Activated T-cell treated with anti-CD3 and anti-CD28 coated beads, Interleukin-2, amount 50 U/mL, for 48 hours (primary cell): ENCODE data around the gene C10orf67.
"Not testable (repeated sequence)": the region's sequence is repeated elsewhere in the genome, so short reads cannot be mapped to it uniquely, and the experiment has no call there.

ENCODE experiments used
- DNase-seq, 2 experiments: peaks; one replicate each; pipeline ENCODE4 v3.0.0-alpha.2; 2020

C10orf67 gene

DNA sequence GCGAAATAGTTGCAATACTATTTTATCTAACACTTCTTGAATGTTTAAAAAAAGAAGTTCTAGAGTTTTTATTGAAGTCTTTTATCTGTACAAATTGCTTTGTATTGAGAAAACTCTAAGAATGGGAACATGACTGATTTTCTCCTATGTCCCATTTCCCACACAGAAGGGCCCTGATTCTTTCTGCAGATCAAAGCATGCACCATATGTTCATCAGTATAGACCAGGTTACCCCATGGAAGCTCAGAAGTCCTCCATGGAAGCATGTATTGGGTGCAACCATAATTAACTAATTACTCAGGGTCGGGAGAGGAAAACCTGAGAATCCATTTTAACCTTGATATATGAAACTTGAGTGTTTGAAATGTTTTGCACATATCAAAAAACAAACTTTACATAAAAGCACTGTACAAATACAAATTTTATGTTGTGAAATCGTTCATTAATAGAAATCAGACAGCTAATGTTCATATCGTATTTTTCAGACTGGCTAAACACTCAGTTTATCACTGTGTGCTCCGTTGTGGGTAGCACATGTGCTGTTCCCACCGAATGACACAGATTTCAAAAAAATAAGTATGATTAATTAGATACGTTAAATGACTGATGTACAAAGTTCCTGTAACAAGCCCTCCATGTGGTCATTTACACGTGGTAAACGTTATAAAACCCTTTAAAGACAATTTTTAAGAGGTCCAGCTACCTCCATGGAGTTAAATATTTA, 81.0 kb downstream of the C10orf67 start:
- no peak for DNase-seq

DNA sequence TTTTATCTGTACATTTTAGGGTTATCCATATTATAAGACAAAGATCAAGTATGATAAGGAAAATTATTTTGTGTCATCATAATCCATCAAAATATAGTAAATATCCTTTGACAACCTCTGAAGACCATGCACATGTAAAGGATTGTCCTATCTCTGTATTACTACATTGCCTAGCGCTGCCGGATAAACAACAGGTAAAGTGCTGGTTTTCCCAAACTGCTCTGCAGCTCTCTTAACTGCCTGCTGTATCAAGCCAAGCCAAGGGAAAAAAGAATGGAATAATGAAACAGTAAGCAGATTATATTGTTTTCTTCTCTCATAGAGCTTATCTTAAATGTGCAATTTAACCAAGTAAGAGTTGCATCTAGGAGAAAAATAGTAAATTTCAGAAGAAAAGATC, 81.7 kb downstream of the C10orf67 start:
- no peak for DNase-seq

DNA sequence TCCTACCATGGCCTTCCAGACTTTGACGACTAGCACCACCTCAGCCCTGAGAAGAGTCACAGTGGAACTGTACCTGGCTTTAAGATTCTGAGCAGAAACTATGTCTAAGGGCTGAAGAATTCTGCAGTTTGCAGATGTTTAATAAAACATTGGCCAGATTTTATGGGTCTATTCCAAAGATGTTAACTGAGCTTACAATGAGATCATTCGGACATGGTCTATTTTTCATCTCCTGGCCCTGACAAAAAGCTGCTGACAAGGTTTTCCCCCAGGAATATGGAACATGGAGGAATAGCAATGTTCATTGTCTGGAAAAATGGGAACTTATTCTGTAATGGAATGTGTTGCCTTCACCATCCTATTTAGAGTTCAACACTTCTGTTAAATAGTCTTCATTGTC, 86.1 kb downstream of the C10orf67 start:
- DNase-seq = no peak

DNA sequence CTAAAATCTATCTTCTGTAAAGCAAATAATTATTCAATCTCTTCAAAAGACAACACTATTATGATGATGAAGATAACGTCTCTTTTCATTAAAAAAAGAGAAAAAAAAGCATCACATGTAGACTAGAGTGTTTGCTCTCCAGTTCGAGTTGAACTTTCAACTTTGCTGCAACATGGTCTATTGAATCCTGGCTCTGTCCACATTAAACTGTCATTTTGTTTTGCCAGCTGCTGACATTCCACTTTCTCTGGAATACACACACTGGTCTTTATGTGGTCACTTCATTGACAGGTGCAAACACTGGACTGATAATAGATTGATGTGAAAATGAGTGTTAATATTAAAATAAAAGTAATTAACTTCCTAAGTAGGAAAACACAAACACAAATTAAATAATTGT, 90.8 kb downstream of the C10orf67 start:
- DNase-seq = no peak

DNA sequence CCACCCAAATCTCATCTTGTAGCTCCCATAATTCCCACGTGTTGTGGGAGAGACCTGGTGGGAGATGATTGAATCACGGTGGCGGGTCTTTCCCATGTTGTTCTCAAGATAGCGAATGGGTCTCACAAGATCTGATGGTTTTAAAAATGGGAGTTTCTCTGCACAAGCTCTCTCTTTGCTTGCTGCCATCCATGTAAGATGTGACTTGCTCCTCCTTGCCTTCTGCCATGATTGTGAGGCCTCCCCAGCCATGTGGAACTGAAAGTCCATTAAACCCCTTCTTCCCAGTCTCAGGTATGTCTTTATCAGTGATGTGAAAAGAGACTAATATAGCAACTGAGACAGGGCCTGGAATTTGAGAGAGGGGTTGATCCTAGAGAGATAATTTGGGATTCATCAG, 91.7 kb downstream of the C10orf67 start:
- not testable (repeated sequence) for DNase-seq

DNA sequence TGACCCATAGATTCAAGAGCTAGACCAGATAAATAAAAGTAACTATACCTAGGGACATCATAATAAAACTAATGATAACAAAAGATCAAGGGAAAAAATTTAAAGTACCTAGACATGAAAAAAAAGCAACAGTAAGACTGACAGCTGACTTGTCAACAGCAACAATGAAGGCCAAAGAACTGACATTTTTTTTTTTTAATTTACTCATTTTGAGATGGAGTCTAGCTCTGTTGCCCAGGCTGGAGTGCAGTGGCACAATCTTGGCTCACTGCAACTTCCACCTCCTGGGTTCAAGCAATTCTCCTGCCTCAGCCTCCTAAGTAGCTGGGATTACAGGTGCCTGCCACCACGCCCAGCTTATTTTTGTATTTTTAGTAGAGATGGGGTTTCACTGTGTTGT, 102.8 kb downstream of the C10orf67 start:
- not testable (repeated sequence) for DNase-seq

DNA sequence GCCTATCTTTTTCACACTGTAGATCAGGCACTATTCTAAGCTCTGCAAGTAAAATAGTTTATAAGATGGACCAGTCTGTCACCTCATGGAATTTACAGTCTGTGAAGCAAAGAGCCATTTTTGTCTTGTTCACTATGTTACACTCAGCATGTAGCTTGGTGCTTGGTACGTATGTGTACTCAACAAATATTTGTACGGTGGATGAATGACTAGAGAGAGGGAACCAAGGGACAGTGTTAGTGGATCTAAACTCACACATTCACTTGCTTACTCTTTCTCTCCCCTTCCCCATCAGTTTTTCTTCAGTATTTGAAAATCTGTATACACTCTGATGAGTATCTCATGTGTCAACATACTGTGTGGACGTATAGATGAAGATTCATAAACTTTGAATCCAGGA, 106.6 kb downstream of the C10orf67 start:
- DNase-seq = no peak

DNA sequence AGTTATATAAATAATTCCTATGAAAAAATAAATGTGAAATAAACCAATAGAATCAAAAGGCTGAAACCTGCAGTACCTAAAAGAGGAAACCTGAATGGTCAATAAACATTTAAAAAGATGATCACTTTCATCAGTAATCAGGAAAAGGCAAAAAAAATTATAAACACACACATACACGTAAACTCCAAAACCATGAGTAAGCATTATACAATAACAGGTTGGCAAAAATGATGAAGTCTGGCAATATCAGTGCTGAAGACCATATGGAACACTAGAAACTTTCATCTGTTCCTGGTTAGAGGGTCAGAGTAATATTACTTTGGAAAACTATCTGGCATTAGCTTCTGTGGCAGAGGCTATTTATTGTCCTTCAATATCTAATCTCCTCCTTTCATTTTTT, 114.0 kb downstream of the C10orf67 start:
- DNase-seq = no peak

DNA sequence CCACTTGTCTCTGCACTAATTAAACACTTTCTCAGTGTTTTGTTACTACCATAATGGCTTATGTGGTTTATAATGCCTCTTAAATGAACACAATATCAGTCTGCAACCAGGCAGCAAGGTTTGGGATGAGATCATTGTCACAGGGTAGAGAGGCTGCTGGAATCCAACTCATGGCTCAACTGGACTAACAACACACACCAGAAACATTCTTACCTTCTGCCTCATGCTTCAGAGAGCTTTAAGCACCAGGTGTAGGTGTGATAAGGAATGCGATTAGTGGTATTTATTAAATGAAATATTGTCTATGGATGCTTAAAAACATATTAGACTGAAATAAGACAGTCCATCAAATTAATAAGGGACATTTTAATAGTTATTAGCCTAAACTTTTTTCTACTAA, 127.1 kb downstream of the C10orf67 start:
- no peak for DNase-seq

DNA sequence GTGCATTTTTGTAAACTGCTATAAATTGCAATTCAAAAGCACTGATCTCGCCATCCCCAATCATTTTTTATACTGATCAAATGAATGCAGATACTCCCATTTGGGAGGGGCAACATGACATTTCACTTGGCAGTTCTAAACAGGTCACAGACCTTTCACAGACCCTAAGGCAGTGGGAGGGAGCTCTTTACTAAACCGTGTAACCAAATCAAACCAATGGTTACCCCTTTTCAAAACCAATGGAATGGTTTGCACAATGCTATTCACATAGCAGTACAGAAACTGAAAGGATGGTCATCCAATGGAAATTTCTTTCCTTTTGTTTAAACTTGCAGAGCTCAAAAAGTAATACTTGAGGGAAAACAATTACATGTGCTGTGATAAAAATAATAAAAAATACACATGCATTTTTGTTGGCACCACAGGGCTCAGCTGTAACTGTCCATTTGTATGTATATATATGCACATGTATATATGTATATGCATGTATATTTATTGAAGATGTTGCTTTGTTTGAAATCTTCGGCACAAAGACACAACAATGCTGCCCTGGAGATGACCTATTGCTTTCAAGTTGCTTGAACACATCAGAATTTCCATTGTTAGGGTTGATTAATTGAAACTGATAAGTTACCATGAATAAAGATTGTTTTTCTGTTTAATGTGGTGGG, 138.5 kb downstream of the C10orf67 start:
- no peak for DNase-seq

DNA sequence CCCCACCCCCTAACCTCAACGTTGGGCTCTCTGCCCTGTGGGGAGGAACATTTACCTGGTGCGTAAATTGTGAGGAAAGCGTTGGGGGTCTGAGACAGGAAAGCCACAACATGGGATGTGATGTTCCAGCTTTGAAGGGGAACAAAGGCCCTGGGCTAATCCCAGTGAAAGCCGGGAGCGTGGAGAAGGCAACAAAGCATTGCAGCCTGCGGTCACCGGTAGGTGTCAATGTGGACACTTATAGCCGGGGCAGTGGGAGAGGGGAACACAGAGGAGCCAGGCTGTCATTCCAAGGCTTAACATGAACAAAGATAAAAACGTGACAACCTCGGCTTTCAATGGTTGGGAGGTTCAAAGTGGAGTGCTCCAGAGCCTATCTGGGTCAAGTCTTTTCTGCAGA, 139.8 kb downstream of the C10orf67 start:
- no peak for DNase-seq

DNA sequence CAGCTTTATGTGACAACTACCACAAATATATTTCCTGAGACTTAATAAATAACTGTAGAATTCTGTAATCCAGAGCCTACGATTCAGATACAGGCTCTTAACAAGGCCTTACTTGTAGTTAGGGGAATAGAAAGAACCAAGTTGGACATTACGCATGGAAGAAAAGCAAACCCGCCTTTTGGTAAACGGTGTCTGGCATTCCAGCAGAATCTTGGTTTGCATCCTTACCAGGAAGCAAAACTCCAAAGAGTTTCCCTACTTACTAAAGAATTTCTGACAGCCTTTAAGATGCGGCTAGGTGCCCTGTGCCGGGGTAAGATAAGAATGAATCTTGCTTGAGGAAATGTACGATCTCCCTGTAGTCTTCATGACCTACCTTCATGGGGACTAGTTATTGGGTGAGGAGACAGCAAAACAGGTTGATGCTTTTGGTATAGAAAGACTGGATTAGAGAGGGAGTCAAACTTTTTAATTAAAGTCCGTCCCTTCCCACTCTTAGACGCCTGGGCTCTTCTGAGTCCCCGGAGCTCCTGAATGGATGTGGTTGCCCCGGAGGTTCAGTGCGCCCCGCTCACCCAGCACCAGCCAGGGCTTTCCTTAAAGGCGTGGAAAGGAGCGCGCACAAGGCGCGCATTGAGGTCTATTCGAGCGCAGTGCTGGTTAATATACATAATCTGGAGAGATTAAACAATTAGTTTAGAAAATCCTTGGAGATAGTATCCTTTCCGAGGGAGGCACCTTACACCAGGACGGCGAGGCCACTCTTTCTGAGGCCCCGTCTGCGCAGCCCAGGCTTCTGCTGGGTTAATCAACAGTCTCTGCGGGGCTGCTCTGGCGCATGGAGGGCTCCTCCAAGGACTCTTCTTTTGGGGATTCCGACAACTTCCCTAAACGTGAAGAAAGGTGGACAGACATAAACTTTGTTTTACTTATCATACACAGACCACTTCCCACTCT, 140.9 kb downstream of the C10orf67 start:
- DNase-seq = no peak

DNA sequence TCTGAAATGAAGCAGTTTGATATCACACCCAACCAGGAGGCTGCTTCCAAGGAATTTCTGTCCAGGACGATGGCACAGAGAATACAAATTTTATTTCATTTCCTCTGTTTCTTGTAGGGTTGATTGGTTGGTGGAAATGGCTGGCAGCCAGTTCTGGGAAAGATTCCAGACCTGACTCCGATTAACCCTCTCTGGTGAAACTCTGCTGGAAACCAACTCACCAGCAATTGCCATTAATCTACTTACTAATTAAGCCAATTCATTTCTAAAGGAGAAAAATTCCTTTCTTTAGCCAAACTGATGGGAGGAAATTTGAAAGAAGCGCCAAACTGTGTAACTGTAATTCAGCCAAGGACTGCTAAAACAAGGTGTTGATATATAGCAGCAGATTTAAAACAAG, 141.8 kb downstream of the C10orf67 start:
- DNase-seq = no peak

DNA sequence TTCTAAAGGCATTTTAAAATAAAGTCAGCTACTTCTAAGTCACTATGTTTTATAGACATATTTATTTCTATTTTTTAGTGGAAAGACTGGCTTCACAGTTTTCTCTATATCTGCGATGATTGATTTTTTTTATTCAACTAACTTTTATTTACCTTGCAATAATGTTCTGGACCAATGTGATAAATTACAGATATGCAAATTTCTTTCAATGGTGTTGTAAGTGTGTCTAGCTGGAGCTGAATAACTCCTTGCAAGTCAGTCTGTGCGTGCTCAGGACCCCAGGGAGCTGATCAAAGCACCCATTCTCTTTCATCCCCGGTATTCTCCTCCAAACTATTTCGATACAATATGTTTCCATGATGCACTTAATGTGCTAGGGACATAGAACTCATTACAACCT, 142.8 kb downstream of the C10orf67 start:
- DNase-seq = no peak

DNA sequence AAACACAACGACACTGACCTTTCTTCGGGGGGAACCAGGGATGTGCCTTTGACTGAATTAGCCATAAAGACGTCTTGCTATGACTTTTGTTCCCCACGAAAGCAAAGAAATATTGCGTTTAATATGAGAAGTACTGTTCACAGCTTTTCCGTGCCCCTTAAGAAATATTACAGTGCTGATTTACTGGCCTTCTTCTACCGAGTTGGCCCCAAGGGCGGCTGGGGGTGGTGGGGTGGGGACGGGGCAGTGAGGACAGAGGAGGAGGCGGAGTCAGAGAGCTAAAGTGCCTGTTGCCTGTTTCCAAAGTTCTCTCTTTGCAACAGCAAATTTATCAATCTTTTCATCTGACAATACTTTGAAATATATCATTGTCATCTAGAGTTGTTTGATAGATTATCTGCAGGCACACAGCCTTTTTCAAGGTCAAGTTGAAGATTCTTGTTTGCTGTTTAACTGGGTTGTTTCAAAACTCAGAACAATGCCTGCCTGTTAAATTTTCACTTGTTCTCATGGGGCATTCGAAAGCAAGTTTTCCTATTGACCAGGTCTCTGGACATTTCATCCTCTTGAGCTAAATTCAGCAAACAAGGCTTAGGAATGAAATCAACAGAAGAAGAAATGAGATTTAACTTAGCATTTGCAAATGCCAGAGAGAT, 143.5 kb downstream of the C10orf67 start:
- no peak for DNase-seq

DNA sequence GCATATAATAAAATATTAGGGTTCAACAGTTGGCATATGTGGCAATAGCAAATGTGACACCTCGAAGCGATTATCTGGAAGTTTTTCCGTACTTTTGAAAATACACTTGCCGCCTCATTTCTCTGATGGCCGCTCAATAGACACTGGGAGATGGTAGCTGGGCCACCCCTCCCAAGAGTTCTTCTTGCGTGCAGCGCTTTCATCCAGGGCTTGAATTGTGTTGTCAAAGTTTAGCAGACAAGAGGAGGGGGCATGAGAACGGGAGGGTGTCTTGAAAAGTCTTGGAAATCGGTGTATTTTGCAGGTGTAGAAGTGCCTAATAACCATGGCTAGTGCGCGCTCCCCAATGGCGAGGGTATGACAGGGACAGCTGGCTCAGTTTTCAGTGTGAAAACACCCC, 144.0 kb downstream of the C10orf67 start:
- DNase-seq = no peak

DNA sequence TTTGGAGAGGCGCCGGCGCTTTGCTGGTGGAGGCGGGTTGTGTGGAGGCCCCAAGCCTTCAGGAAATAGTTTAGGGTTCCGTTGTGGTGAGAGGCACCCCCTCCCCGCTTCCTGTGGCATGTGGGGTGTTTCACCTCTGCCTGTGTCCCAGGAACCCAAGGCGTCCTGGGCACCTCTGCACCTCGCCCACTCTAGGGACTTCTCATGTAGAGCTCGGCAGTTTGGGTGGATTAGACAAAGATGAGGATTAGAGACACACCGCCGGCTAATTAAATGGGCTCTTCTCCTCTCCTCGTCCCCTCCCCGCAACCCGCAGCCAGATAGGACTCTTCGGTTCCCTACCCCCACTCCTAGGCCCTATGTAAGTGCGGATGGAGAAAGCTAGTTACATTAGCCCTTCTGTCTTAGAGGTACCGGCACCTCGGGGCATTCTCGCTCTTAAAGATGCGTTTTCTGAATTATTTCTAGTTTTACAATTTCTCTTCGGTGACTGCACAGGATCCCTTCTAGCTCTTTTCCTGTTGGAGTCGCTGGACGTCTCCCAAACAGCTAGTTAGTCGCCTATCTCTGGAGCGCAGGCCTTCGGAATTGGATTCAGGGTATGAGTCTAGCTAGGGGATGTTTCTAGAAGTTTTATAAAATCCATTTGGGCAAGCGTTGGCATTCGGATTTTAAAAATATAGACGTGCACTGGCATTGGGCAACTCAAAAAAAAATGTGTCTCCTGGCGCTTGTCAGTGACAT, 144.7 kb downstream of the C10orf67 start:
- no peak for DNase-seq

DNA sequence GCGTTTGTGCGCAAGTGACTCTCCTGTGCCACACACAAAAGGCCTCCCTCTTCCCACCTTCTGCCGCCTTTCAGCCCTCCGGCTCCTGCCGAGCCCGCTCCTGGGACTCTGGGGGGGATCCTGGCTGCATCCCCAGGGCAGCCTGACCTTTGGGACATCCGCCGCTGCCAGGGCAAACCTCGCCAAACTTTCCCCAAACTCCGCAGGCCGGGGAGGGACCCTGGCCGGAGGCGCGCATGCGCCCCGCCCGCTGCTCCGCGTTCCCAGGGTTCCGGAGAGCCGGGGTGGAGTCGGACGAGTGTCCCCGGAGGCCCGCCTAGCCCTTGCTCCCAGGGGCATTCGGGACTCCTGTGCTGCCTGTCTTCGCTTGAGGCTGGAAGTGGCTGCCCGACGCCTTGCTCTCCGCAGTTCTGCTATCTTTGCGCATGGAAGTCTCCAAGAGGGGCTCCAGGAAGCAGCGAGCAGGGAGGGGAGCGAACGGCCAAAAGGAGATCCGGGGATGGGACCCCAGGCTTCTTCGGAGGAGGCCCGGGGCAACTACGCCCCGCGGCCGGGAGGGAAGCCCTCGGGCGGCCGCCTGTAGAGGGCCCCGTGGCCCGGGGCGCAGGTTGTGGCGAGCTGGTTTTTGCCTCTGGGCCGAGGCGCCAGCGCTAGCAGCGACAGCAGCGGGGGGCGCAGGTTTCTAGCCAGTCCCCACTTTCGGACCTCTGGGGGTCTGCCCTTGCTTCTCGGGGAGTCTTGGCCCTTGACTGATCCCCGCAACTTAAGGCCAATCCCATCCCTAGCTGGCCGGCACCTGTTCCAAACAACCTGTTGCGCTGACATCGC, 145.4 kb downstream of the C10orf67 start:
- DNase-seq = no peak

DNA sequence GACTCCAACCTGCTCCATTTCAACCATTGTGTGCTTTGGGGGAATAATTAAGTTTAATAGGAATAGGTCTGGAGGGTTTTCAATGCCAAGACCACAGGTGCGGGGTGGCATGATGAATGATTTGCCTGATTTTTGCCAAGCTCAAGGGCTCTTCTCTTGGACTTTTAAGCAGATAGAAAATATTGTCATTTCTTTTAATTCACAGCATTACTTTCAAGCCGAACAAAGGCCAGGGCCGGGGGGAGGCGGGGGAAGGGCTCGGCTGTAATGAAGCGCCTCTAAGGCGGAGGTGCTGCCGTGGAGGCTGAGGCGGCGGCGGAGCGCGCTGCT, 146.0 kb downstream of the C10orf67 start:
- DNase-seq = no peak

DNA sequence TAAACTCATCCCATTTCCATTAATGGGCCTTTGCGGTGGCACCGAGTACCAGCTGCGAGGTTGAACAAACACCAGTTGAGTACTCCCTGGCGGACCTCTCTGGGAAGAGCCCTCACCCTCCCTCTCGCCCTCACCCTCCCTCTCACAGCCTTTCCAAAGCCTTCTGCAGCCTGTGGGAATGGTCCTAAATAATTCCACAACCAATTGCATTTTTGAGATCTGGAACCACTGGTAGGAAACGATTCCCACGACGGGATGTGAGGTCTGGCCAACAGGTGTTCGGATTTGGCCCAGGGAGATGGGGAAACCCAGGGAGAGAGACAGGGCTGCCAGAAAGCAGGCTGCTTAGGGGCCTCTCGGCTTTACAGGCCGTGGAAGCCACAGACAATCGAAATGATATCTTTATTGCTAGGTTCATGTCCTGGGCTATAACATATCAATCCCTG, 147.2 kb downstream of the C10orf67 start:
- no peak for DNase-seq

DNA sequence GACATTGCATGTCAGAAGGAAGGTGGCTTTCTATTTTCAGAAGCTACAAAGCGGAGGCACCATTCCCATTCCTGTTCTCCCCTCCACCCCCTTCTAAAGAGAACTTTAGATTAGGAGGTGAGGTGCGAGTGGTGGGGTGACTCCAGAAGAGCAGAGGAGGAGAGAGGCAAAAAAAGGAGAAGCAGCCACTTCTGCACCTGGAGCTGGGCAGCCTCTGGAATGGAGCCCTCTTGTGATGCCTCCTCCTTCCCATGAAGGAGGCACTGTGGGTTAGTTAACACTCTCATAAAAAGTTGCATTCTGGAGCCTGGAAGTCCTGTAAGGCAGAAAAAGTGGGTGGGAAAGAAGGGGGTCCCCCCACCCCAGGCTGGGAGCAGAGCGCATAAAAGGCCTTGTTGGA, 147.7 kb downstream of the C10orf67 start:
- no peak for DNase-seq
